ENCODE measurements around the gene PDE11A. TPM values are rescaled to one million over a fixed set of nuclear protein-coding genes. Genes with fewer than 3 reads are reported as not detected.
A peak's percentile ranks its signal among the peaks of the same experiment; 100 is the strongest.

The PDE11A gene
- total RNA-seq, 2 donors from 2014 or later = 0.24 to 0.56 TPM

DNA sequence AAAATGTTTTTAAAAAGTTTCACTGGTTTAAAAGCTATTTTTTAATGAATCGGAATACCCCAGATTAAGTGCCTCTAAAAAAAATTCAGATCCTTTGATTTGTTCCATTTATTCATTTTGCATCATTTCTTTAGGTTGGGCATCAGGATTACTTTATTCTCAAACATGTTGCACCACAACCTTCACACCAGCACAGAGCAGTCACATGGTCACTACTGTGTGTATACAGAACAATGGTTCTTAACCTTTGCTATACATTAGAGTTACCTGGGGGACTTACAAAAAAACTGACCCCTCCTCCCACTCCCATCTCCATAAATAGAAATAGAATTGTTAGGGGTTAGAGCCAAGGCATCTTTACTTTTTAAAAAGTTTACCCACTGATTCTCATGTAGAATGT, 461.8 kb downstream of the PDE11A start:
- ATAC-seq = no peak
- intact Hi-C loops (cut with DNase I) = loop anchor here in 1 of 2 donors (10.0 kb wide), 1 partner anchor 446 kb away; no protein-coding TSS in a partner anchor

DNA sequence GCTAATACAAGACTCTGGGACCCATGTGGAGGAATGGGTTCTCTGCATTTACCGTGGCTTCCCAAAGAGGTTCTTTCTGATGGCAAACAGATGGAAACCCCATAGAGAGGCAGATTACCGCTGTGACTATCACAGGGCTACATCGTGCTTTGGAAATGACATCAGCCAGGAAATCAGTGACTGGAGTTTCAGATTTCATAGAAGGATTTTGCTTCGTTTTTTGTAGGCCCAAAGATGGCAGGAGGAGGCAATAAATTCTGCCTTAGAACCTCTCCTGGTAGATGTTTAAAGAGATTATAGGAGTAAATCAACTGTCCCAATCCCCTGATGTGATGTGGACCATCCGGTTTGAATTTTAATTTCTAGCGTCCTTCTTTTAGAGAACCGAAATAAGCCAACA, 465.9 kb downstream of the PDE11A start:
- ATAC-seq (no peak), DNase-seq (no peak)
- intact Hi-C loops (cut with DNase I) = loop anchor here in 1 of 2 donors (10.0 kb wide), 1 partner anchor 112 kb away; no protein-coding TSS in a partner anchor

More for the DNA sequence above, 461.8 kb downstream of the PDE11A start:
- no peak for DNase-seq

DNA sequence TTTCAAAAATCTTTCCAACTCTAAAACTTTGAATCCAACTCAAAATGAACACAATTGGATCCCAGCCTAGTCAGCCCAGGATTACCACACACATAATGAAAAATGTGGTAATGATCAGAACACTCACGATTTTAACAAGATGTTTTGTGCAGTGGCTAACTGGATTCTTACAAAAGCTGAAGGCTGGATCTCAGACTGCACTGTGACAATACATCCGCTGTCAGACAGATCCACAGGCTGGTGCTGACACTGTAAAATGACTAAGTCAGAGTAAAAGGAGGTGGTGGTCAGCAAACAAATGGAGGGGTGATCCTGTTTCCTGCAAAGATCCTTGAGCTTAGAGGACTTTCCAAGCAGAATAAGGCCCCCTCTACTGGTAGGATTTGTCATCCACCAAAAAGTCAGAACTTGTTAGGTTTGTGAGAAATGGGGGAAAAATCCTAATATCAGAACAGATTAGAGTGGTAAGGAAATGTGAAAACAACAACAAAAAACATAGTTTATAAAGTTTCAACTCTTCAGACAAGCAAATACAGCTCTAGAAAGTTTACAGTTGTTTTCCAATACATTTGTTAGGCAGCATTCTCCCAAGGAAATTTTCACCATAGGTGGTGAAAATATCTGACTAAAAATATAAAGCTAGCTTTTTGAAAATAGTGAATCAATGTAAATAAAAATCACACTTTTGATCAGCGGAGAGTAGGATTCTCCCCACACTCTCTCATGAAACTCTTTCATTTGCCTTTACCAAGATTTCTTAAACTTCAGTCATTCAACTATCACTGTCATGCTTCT, 468.1 kb downstream of the PDE11A start:
- intact Hi-C loops (cut with DNase I) = loop anchor here in 1 of 2 donors (10.0 kb wide), 1 partner anchor 110 kb away; no protein-coding TSS in a partner anchor
- ATAC-seq (peak; percentile 68 to 74), DNase-seq (no peak)

DNA sequence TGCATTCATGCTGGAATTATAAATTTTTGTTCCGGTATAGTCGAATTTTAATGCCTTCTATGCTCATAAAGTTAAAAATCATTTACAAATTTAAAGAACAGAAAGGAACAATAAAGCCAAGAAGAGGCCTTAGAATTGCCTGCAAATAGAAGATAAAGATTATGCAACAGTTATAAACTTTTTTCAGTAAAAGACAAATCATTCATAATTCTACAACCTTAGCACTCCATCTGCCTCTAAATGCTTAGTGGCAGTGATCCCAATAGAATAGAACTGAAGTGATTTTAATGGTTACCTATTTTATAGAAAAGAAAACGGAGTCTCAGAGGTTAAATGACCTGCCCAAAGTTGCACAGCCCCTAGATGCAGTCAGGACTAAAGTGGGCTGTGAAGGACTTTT, 468.8 kb downstream of the PDE11A start:
- DNase-seq (no peak), ATAC-seq (no peak)
- intact Hi-C loops (cut with DNase I) = loop anchor here in 1 of 2 donors (10.0 kb wide), 1 partner anchor 109 kb away; no protein-coding TSS in a partner anchor

DNA sequence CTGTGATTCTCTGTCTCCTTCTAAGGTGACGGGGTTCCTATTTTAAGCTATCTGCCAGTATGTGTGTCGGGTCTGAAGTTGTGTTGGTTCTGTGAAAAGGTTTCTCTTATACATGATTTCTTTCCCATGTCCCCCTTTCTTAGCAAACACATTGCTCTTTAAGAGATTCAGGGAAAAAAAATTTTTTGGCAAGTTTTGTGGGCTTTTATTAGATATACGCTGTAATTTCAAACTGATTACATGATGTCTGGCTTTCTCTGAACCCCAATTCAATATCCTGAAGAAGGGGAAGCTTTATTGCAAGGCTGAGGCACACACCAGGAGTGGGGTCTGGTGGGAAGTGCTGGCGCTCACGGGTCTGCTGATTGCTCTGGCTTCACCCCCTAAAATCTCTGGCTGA, 469.4 kb downstream of the PDE11A start:
- intact Hi-C loops (cut with DNase I) = loop anchor here in 1 of 2 donors (10.0 kb wide), 1 partner anchor 108 kb away; no protein-coding TSS in a partner anchor

DNA sequence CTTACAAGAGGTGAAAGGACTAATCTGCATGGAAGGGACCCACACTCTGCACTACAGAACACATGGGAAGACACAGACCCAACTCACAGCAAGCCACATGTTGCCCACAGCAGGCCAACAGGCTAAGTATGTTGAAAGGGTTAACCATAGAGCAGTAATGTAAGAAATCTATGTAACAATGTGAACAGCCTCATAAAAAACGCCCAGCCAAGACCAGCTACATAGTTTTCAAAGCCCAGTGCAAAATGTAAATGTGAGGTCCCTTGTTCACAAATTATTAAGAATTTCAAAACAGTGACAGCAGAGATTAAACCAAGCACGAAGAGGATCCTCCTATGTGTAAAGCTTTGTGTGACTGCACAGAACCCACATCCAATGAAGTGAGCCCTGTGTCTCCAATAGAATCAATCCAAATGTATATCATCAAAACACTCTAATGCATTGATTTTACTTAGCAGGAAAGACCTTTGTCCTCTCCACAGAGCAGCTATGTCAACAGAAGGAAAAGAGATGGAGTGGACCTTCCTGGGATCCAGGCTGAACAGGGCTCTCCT, 469.9 kb downstream of the PDE11A start:
- no peak for DNase-seq
- intact Hi-C loops (cut with DNase I) = loop anchor here in 1 of 2 donors (10.0 kb wide), 1 partner anchor 108 kb away; no protein-coding TSS in a partner anchor
- ATAC-seq = no peak

More for the DNA sequence above, 469.4 kb downstream of the PDE11A start:
- DNase-seq (no peak), ATAC-seq (no peak)

DNA sequence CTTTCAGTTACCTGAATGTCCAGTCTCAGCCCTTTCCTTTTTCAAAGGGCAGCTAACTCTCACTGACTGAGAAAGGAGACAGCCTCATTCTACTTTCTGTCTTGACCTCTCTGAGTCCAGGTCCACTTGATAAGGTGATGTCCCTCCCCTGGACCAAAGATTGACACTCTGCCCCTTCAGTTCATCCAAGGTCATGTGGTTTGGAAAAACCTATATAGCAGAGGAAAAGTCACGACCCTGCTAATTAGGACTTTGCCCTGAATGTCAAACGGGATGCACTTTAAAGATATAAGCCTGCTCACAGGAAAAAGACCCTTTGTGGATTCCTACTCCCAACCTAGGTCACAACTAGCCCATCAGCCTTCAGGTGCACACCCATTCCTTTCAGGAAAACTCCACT, 471.7 kb downstream of the PDE11A start:
- intact Hi-C loops (cut with DNase I) = loop anchor here in 1 of 2 donors (10.0 kb wide), 1 partner anchor 106 kb away; no protein-coding TSS in a partner anchor
- DNase-seq (no peak), ATAC-seq (no peak)

DNA sequence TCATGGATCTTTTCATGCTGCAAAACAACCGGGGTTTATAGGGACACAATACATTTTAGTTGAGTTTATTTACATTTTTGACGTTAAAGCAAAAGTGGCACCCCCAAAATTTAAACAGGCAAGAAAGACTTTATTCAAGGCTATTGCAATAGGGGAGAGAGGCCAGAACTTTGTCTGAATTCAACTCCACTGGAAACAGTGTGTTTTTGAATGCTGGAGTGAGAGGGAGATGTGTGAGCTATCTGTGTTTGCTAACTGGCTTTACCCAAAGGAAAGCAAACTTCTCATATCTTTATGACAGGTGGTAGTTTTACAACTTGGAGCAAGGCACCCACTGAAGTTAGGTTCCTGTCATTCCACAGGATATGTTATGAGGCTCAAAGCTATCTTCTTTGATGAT, 472.6 kb downstream of the PDE11A start:
- intact Hi-C loops (cut with DNase I) = loop anchor here in 1 of 2 donors (10.0 kb wide), 1 partner anchor 105 kb away; no protein-coding TSS in a partner anchor

DNA sequence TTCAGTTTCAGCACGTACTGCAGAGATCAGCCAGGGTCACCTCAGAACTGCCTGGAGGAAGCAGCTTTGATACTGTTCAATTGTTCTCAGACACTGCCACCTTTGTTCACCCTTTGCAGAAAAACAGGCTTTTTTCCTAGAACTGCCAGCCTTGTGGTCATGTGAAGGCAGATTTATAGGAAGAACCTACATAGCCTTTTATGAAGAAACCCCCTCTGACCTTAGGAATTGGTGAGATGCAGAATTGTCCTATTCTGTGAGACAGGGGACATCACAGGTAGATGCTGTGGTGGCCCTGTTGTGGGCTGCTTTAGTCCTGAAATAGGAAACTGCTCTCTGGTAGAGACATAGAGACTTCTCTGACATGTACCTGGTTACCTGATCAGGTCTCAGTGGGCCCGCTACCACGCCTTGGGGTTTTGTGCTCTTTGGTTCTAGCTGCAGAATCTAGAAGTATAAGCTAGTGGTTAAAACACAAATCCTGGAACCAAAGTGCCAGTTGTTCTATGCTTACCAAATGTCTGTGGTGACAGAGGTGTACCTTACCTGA, 473.4 kb downstream of the PDE11A start:
- DNase-seq (no peak), ATAC-seq (peak in 1 of 2 donors; percentile 30)
- intact Hi-C loops (cut with DNase I) = no loop called here

More for the DNA sequence above, 472.6 kb downstream of the PDE11A start:
- DNase-seq (no peak), ATAC-seq (no peak)

DNA sequence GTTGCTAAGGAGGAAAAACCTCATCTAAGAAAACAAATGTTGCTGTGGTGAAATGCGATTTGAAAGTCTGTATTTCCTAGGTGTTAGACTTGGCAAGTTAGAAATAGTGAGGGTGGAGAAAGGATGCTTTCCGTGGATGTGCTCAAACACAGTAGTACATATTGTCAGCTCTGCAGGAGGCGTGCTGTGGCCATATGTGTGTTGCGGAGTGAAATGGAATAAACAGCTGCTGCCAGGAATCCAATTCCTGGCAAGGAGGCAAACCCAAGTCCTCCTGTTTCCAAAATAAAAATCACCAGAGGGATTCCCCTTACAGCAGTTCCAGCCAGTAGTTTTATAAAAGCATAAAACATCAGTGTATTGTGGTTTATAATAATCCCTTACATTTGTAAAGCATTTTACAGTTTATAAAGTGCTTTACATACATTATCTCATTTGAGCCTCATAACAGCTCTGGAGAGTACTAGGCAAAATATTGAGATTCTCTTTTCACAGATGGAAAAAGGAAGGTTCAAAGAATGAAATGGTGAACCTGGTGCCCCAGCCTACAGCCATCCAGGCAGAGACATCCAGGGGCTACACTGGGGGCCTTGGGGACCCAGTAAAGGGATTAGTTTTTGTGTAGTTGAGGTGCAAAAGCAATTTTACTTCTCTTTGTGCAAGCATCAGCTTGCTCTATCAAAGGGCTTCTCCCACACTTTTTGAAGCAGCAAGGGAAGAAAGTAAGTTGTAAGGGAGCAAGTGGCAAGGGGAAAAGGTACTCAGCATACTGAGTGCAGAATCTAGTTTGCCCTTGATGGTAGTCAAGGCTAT, 474.0 kb downstream of the PDE11A start:
- DNase-seq (no peak), ATAC-seq (peak; percentile 76 to 77)
- intact Hi-C loops (cut with DNase I) = no loop called here

DNA sequence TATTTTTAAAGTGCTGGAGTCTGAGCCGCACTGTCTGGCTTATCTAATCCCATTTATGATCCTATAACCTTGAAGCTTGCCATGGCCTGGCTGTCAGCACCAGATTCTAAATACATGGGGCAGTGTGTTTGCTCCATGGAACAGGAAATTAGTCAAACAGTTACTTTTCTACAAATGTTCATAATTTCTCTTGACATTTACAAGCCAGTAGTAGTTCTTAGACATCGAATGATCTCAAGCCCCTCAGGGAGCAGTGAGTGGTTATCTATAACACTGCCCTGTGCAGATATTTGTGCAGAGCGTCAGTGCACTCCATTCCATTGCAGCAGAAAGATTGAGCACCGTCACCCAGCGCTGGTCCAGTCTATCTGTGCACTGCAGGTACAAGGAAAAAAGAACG, 474.8 kb downstream of the PDE11A start:
- peak in 1 of 2 donors; percentile 62 for ATAC-seq
- intact Hi-C loops (cut with DNase I) = no loop called here
- DNase-seq = no peak

DNA sequence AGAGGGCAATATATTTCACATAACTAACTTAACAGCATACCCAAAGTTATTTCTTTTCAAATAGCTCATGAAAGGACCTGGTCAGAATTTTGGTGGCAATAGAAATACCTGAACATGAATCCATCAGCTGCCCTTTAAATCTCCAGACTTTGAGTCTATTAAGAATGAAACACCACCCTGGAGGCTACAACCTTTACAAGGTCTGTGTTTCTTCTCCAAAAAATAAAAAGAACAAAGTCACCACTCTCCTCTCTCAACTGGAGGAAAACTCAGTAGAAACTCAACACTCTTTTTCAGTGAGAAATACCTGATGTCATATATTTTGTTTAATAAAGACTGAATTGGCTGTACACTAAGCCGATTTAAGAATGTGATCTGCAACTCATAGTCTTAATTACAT, 475.7 kb downstream of the PDE11A start:
- ATAC-seq (no peak), DNase-seq (no peak)
- intact Hi-C loops (cut with DNase I) = no loop called here

DNA sequence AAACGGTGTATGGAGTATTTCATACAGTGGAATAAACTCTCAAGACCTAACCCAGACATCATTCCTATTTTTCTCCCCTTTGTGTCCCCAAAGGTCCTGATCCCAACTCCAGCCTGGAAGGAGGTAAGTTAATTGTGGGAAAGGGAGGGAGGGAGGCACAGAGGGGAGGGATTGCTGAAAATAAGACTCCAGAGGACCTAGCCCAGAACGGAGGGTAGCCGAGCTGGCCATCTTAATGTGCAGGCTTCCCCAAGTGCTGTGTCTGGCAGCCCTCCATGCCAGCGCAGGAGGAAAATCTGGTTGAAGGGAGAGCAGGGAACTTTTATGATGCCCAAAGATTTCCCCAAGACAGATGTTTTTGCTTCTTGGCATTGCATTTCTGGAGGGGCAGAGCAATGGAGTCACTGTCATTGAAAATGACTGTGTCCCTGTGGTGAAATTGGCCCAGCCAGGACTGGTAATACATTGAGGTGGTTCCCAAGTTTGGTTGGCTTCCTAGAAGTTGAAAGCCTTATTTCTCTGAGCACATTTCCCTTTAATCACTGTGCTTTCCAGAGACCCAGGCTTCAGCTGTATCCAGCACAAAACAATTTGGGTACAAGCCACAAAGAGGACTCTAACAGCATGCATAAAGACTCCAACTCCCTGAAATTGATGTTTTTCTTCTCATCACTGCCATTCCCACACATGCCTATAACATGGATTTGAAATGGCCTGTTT, 477.3 kb downstream of the PDE11A start:
- no peak for DNase-seq
- ATAC-seq = no peak
- intact Hi-C loops (cut with DNase I) = no loop called here

DNA sequence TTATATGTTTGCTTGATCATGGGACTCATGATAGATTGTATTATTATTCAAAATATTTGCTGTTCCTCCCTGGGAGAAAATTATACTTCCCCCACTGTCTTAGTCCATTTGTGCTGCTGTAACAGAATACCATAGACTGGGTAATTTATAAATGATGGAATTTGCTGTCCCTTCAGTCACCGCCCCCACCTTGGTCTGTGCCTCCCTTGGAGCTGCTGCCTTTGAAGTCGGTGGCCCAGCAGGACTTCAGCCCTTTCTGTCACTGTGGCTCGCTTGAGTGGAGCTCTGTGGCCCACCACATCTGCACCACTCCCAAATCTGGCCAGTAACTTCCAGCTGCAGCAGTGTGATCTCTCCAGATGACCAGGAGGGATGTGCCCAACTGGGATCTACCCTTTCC, 479.2 kb downstream of the PDE11A start:
- DNase-seq (no peak), ATAC-seq (no peak)
- intact Hi-C loops (cut with DNase I) = no loop called here

DNA sequence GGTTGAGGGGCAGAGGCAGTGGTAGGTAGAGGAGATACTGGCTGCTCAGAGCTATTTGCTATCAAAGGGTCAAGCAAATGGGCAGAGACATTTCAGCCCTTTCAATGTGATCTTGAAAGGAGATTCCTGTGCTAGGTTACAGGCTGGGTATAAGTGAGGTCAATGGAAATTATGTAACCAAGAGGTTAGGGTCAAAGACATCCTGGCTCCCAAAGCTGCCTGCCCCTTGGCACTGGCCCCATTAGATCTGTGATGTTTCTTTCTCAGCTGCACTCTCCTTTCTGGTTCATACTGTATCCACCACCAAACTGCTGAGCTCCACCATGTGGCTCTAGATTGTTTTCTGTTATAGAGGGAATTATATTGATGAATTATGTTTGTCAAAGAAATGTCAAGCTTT, 479.6 kb downstream of the PDE11A start:
- intact Hi-C loops (cut with DNase I) = no loop called here
- DNase-seq = no peak

DNA sequence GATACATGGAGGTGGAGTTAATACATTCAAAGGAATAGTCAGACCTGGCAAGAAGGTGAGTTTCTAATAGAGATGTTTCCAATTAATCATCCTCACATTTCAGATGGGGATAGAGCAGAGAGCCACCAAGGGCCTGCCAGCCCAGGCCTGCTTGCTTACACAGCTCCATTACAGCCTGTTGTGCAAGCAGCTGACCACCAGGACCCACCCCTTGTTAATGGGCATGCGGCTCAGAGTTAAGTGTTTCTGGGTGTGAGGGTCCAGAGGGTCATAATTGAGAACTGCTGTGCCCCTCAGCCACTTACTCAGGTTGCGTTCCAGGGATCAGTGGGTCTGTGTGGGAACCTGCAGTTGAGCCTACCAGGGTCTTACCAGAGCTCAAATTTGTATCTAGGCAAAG, 480.2 kb downstream of the PDE11A start:
- intact Hi-C loops (cut with DNase I) = no loop called here
- DNase-seq (no peak), ATAC-seq (no peak)

More for the DNA sequence above, 479.6 kb downstream of the PDE11A start:
- no peak for ATAC-seq

DNA sequence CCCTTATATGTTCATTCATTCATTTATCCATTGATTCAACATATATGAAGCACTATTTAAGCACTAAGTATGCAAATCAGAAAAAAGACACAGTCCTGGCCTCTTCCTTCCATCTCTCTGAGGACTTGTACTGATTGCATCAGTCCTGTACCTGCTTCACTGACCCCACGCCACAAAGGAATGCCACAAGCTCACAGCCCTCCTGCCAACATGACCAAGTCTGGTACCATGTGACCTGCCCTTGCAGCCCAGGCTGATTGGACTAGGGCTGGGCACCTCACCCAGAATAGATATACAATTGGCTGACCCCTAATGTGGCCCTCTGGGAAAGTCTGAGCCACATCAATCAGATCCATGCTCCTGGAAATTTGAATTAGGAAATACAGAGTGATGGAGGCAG, 483.4 kb downstream of the PDE11A start:
- no peak for DNase-seq
- ATAC-seq = no peak
- intact Hi-C loops (cut with DNase I) = no loop called here

DNA sequence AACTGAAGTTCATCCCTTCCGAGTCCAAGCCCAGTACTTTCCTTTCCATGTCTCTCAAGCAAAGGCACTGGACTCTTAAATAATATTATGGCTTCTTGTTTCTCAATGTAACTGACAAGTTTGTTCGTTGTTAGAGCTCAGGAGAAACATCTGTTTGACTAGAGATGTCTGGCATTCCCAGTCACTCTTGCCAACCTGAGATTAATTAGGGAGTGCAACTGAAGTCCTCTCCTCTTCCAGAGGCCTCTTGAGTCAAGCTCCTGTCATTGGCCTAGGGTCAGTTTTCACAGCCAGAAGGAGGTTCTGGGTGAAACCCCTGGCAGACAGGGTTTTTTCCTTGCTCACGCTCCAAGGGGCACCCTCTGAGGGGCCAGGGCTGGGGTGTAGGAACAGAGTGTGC, 483.9 kb downstream of the PDE11A start:
- DNase-seq (no peak), ATAC-seq (no peak)
- intact Hi-C loops (cut with DNase I) = no loop called here

DNA sequence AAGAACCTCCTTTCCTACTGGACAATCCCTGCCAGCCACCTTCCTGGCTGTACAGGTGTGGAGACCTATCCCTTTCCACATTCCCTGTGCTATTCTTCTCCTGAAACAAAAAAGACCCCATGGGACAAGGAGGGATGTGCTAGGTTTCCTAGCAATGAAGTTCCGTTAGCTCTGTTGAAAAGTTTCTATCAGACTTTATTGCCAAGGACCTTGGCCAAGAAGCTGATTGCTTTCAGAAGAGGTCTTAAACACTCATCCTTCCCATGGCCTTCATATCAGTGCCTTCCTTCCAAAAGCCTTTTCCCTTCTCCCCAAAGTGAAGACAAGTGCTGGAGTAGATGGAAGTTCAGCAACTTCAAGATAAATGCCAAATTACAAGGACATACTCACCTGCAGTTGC, 485.2 kb downstream of the PDE11A start:
- DNase-seq = no peak
- ATAC-seq = no peak
- intact Hi-C loops (cut with DNase I) = no loop called here

Measured in left cardiac atrium (tissue), 4 donors.